GM10266 (cell line): ENCODE results near the gene DOCK3.

Experiments
- DNase-seq: peaks from one replicate; pipeline ENCODE4 v3.0.0; 2012; ENCODE audit errors: extremely low spot score
- CTCF ChIP-seq: IDR thresholded peaks from 2 replicates; pipeline ENCODE4 v1.5.1; 2012; ENCODE audit warnings: mild to moderate bottlenecking, low read depth; ENCODE audit not compliant: control insufficient read depth, insufficient read depth; ENCODE audit errors: missing control alignments

Gene DOCK3

DNA sequence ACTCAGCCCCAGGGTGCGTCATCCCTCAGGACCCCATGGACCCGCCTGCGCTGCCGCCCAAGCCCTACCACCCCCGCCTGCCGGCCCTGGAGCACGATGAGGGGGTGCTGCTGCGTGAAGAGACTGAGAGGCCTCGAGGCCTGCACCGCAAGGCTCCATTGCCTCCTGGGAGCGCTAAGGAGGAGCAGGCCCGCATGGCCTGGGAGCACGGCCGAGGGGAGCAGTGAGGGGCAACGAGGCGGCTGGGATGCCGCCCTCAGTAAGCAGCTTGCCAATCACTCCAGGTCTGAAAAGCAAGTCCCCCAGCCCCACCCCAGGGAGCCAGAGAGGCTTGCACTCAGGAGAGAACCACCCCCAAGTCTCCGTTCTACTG lies 706.6 kb downstream of the DOCK3 start:
- no peak for DNase-seq
- no peak for TF ChIP-seq CTCF

- TF ChIP-seq CTCF, result no peak
- no peak for DNase-seq
Measured at GRCh38 chr3:51382076-51382745, 707.5 kb downstream of the DOCK3 start.

DNA sequence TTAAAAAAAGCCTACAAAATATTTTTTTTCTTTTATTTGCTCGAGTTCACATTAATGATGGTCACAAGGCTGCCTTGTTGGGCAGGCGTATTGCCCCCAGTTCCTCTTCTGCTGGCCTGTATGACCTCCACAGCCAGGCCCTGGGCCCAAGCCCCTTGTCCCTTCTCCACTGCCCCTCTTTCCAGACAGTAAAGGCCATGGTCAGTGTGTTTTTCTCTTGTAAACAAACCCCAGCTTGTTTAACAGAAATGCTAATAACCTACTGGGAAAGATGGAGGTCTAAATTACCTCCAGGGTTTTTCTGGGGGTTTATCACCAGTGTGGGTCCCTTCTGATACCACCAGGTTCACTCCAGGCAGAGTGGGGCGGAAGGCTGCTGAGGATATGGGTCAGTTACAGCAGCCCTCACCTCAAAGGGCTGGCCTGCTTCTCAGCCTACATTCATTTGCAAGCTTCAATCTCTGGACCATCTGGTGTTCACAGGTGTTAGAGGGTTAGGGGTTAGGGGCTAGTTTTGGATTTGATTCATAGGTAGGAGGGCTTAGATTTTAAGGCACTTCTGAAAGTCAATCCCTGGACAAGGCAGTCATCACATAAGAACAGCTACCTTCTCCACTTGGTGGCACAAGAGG lies 708.3 kb downstream of the DOCK3 start:
- DNase-seq, result no peak

GRCh38 chr3:51384055-51384725 lies 709.5 kb downstream of the DOCK3 start:
- DNase-seq, result peak; percentile 44
- no peak for TF ChIP-seq CTCF

More for the DNA sequence above, 708.3 kb downstream of the DOCK3 start:
- TF ChIP-seq CTCF, result no peak

DNA sequence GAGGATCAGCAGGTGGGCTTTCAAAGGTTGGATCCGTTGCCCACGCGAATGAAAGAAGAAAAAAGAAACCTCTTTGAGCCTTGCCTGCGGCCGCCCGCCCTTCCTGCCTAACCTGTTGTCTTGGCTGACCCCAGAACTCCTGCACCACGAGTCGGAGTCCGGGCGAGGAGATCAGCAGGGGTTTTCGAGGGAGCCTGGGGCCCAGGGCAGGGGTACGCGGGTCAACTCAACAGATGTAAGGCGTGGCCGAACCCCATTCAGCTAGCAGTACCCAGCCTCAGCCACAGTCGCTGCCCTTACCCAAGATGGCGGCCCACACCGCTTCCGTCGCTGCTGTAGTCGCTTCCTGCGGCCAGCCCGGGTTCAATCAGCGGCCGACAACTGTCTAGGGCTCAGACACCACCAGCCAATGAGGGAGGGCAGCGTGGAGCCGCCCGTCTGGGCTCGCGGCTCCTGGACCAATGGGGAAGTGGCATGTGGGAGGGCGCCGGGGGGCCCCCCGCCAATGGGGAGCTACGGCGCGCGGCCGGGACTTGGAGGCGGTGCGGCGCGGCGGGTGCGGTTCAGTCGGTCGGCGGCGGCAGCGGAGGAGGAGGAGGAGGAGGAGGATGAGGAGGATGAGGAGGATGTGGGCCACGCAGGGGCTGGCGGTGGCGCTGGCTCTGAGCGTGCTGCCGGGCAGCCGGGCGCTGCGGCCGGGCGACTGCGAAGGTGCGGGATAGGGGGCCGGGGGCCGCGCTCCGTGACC lies 710.2 kb downstream of the DOCK3 start, which contains the start of gene MANF:
Gene MANF, plus strand, starts transcription at position 566 of the 748 bp plus-strand sequence. Its CDS starts 52 bp downstream, at position 618.
- peak; percentile 100 for DNase-seq
- TF ChIP-seq CTCF, result no peak

DNA sequence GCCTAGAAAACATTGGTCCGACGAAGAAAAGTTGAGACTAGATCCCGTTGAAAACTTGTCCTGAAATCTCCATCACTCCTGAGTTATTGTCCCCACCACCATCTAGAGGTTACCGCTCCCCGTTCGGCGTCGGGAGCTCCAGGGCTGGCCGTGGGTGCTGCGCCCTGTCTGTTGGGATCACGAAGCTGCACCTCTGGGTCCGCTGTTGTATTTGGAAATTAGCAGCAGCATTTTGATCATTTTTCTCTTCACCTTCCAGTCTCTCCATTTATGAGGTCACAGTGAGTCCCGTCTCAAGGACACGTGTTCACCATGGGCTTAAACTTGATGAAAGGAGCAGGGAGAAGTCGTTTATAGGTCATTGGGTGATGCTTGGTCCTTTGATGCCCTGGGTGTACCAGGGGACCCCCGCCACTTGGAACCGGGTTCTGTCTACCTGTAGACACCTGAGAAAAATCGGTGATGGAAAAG lies 710.9 kb downstream of the DOCK3 start:
- TF ChIP-seq CTCF, result no peak
- no peak for DNase-seq
